K562 (cell line): ENCODE results near the gene CRYZL1. TPM values are rescaled to one million over a fixed set of nuclear protein-coding genes. Genes with fewer than 3 reads are reported as not detected.

Source experiments
- ATAC-seq: fragments of 200-7000 bp; cut with Tn5 transposase; 3 replicates; pipeline ENCODE4 v1.9.1; 2020; ENCODE audit warnings: moderate library complexity
- BruUV-seq: library from RNA; stranded (reverse); fragments of 400-500 nt; replicated peaks from 2 replicates; lab custom pipeline; 2021; lab: Mats Ljungman, UMichigan
- CTCF ChIA-PET: fragments of 300-600 bp; formaldehyde crosslinking; extraction: SDS; loops from one replicate; lab custom pipeline; 2021; ENCODE audit warnings: low intra/inter-chr PET ratio; lab: Yijun Ruan, JAX
- POLR2A ChIA-PET: fragments of 300-600, 350-650 bp; sonication (Branson Sonifier 250); formaldehyde crosslinking; extraction: SDS; loops from one replicate; lab custom pipeline; 2021; ENCODE audit warnings: antibody characterized with exemption, inconsistent platforms; lab: Yijun Ruan, JAX
- DNase-seq, 4 experiments: peaks; one replicate each; pipeline versions ENCODE4 v3.0.0 to v3.0.0-alpha.2; 2011 to 2018; ENCODE audit warnings: low spot score in 3 of 4, mixed read lengths in 3 of 4; ENCODE audit errors: extremely low read depth in 1 of 4
- FAIRE-seq: peaks from 2 replicates; lab custom pipeline; 2011; peaks lifted over from hg19 to GRCh38; lab: Jason Lieb, UNC
- H2AFZ ChIP-seq: 2 replicates; pipeline ENCODE4 v1.6.0; 2011; ENCODE audit warnings: low read depth, low read length, control low read depth, inconsistent platforms
- H3K27ac ChIP-seq: fragments of 200-600 bp; 3 replicates; pipeline ENCODE4 v1.8.0; 2011; ENCODE audit warnings: low read depth, mild to moderate bottlenecking, control low read depth, inconsistent platforms, low read length, moderate library complexity, mixed read lengths; ENCODE audit errors: extremely low read depth
- H3K27me3 ChIP-seq, 2 experiments: fragments of 300-600 bp in 1 of 2; 2 replicates in 1 of 2; 3 replicates in 1 of 2; pipeline versions ENCODE4 v1.6.0 to v1.8.0; 2011; ENCODE audit warnings: inconsistent platforms in 2 of 2, low read length in 2 of 2, mild to moderate bottlenecking in 1 of 2, mixed read lengths in 1 of 2, moderate library complexity in 1 of 2; ENCODE audit not compliant: control insufficient read depth in 2 of 2, insufficient read depth in 2 of 2
- H3K36me3 ChIP-seq: fragments of 300-600 bp; 3 replicates; pipeline ENCODE4 v1.8.0; 2011; ENCODE audit warnings: mild to moderate bottlenecking, low read length, inconsistent platforms; ENCODE audit not compliant: control insufficient read depth, insufficient read depth
- H3K4me1 ChIP-seq, 2 experiments: fragments of 200-600 bp in 1 of 2; replicated peaks in 1 of 2; 2 replicates in 1 of 2; 3 replicates in 1 of 2; pipeline versions ENCODE4 v1.5.1 to v1.8.0; 2011; ENCODE audit warnings: inconsistent platforms in 2 of 2, low read length in 2 of 2, mild to moderate bottlenecking in 1 of 2, mixed read lengths in 1 of 2, moderate library complexity in 1 of 2; ENCODE audit not compliant: control insufficient read depth in 2 of 2, insufficient read depth in 2 of 2
- H3K4me2 ChIP-seq: 2 replicates; pipeline ENCODE4 v1.6.1; 2011; ENCODE audit warnings: low read length, control low read depth, inconsistent platforms, mixed read lengths; ENCODE audit not compliant: insufficient read depth
- H3K4me3 ChIP-seq: fragments of 200-600 bp; sonication (generic), shearing (Covaris generic); 2 replicates; pipeline ENCODE4 v1.5.1; 2016; ENCODE audit warnings: control low read depth, inconsistent platforms
- H3K79me2 ChIP-seq: fragments of 200-600 bp; 3 replicates; pipeline ENCODE4 v1.8.0; 2011; ENCODE audit warnings: low read length, inconsistent platforms; ENCODE audit not compliant: control insufficient read depth, insufficient read depth
- H3K9ac ChIP-seq, 2 experiments: 2 replicates each; pipeline versions ENCODE4 v1.6.0 to v1.6.1; 2011; ENCODE audit warnings: low read depth in 2 of 2, low read length in 2 of 2, control low read depth in 1 of 2, inconsistent platforms in 1 of 2, mild to moderate bottlenecking in 1 of 2, mixed read lengths in 1 of 2; ENCODE audit not compliant: insufficient read depth in 1 of 2
- H3K9me1 ChIP-seq: one replicate; pipeline ENCODE4 v1.6.0; 2011; ENCODE audit warnings: inconsistent platforms, mild to moderate bottlenecking, low read length, moderate library complexity; ENCODE audit not compliant: control insufficient read depth, insufficient read depth
- H3K9me3 ChIP-seq: replicated peaks from 2 replicates; pipeline ENCODE4 v1.5.1; 2011; ENCODE audit warnings: low read depth, low read length, inconsistent platforms; ENCODE audit not compliant: control insufficient read depth, insufficient read depth
- H4K20me1 ChIP-seq: replicated peaks from 2 replicates; pipeline ENCODE4 v1.6.1; 2011; ENCODE audit warnings: low read length, inconsistent platforms, mixed read lengths; ENCODE audit not compliant: control insufficient read depth, insufficient read depth
- BCOR ChIP-seq: fragments of 450-650 bp; IDR thresholded peaks from 2 replicates; pipeline ENCODE4 v1.6.1; 2016
- BRD9 ChIP-seq: fragments of 450-650 bp; IDR thresholded peaks from 2 replicates; pipeline ENCODE4 v1.6.1; 2018; ENCODE audit warnings: low read depth; ENCODE audit not compliant: partially characterized antibody
- CBX5 ChIP-seq: IDR thresholded peaks from 2 replicates; pipeline ENCODE4 v1.6.1; 2014; ENCODE audit warnings: low read depth, borderline replicate concordance
- CHD4 ChIP-seq: fragments of 200-600 bp; sonication (generic); IDR thresholded peaks from 3 replicates; pipeline ENCODE4 v1.6.1; 2012; ENCODE audit warnings: low read depth, mild to moderate bottlenecking, mixed read lengths, low read length, inconsistent platforms; ENCODE audit not compliant: insufficient read depth, insufficient replicate concordance, poor library complexity, severe bottlenecking
- FOXA1 ChIP-seq: fragments of 450-650 bp; IDR thresholded peaks from 2 replicates; pipeline ENCODE4 v1.6.1; 2016; ENCODE audit warnings: mild to moderate bottlenecking, borderline replicate concordance
- HEY1 ChIP-seq: fragments of 250-450 bp; sonication (Bioruptor Pico); IDR thresholded peaks from 2 replicates; pipeline ENCODE4 v1.5.0; 2020; ENCODE audit warnings: mild to moderate bottlenecking, moderate library complexity, borderline replicate concordance
- POLR2AphosphoS2 ChIP-seq: IDR thresholded peaks from 2 replicates; pipeline ENCODE4 v1.6.1; 2012; ENCODE audit warnings: low read length, improper control_type of control experiment
- POLR2G ChIP-seq: fragments of 200-400 bp; formaldehyde crosslinking; IDR thresholded peaks from 2 replicates; pipeline ENCODE4 v1.6.1; 2017; ENCODE audit warnings: low read depth, mild to moderate bottlenecking, antibody characterized with exemption, low read length, moderate library complexity
- POU5F1 ChIP-seq: fragments of 150-350 bp; IDR thresholded peaks from 2 replicates; pipeline ENCODE4 v1.6.1; 2014; ENCODE audit warnings: borderline replicate concordance, low read length, low read depth, mild to moderate bottlenecking; ENCODE audit not compliant: partially characterized antibody
- PRPF4 ChIP-seq: fragments of 200-400 bp; formaldehyde crosslinking; IDR thresholded peaks from one replicate; pipeline ENCODE4 v1.6.1; 2017; ENCODE audit warnings: low read length, low read depth, mild to moderate bottlenecking; ENCODE audit not compliant: insufficient read depth, poor library complexity, severe bottlenecking
- RBFOX2 ChIP-seq: fragments of 200-400 bp; formaldehyde crosslinking; IDR thresholded peaks from 2 replicates; pipeline ENCODE4 v1.6.1; 2017; ENCODE audit warnings: low read depth, mild to moderate bottlenecking, low read length, moderate library complexity
- RBM22 ChIP-seq: fragments of 200-400 bp; formaldehyde crosslinking; IDR thresholded peaks from 2 replicates; pipeline ENCODE4 v1.6.1; 2018; ENCODE audit warnings: low read length, low read depth; ENCODE audit not compliant: poor library complexity, severe bottlenecking
- VEZF1 ChIP-seq: fragments of 200-800 bp; sonication (Bioruptor generic); IDR thresholded peaks from 2 replicates; pipeline ENCODE4 v1.6.1; 2017; ENCODE audit warnings: missing genetic modification characterization, missing compliant biosample characterization
- ZBTB43 ChIP-seq: sonication (generic); formaldehyde crosslinking; IDR thresholded peaks from 2 replicates; pipeline ENCODE4 v1.8.0; 2023; ENCODE audit warnings: mild to moderate bottlenecking, missing genetic modification reagents
- WGBS: fragments of 100-300 bp; shearing (Covaris generic); methylation state at CpG from one replicate; pipeline ENCODE4 v1.1.6; 2016; ENCODE audit warnings: low coverage, mixed read lengths; ENCODE audit not compliant: insufficient coverage; ENCODE audit errors: missing lambda C conversion rate; 5-methylcytosine and 5-hydroxymethylcytosine counted together
- in situ Hi-C: fragments of 300-500 bp; cut with MboI; formaldehyde crosslinking; loops from 4 replicates; pipeline ENCODE4 v1.15.0; 2018; ENCODE audit warnings: inconsistent platforms, mixed read lengths
- intact Hi-C: fragments of 100-400 bp; cut with micrococcal nuclease; formaldehyde crosslinking; loops from 2 replicates; pipeline ENCODE4 v1.14.2; 2022
- polyA plus RNA-seq, 8 experiments: library from polyadenylated mRNA; depleted of rRNA in 4 of 8; stranded (reverse) in 5 of 8; unstranded in 3 of 8; fragments of >200 nt; fragmentation: Nextera tagmentation in 2 of 8; fragmentation: Illumina TruSeq in 1 of 8; extraction: Ambion mirVana in 2 of 8; extraction: Trizol in 1 of 8; gene quantifications; 2 replicates each; pipeline versions ENCODE4 v1.2.1 to v1.2.3, GENCODE V29; 2011 to 2014; ENCODE audit warnings: inconsistent platforms in 1 of 8, missing spikeins in 1 of 8
- total RNA-seq, 7 experiments: library from RNA; depleted of rRNA in 6 of 7; stranded (reverse); fragments of >200 nt in 6 of 7; fragmentation: Illumina TruSeq in 2 of 7; extraction: Trizol in 2 of 7; gene quantifications; 2 replicates each; pipeline versions ENCODE4 v1.2.1 to v1.2.3, GENCODE V29; 2011 to 2021; ENCODE audit warnings: low replicate concordance in 1 of 7
- TF ChIP-seq, protein P1 (sequence below): fragments of 250-450 bp; sonication (Bioruptor Pico); IDR thresholded peaks from 2 replicates; pipeline ENCODE4 v1.9.0; 2021; ENCODE audit warnings: mild to moderate bottlenecking, inconsistent platforms

Gene CRYZL1
- total and polyA plus RNA-seq, 9 of the 15 experiments (the other 6 are each of a cell fraction or from before 2014, with no cell fraction given) = 19.9 to 98.2 (median 39.2) TPM

- ChIA-PET POLR2A (interaction anchor here (1.1 to 10.6 kb wide), 7 partner anchors 7 to 319 kb away, joined by 3 to 130 read pairs (median 4); partner anchors contain the start of genes DNAJC28, GART, SON and TMEM50B), CTCF (no interaction called here)
- Histone ChIP-seq H3K4me2 (no peak overlapping the region), H3K27ac (no peak overlapping the region), H3K79me2 (peaks cover 99% of the 10 kb centered on the region), H3K27me3 (no peaks in the 10 kb centered on the region), H3K9me3 (peaks cover 31% of the 10 kb centered on the region), H3K9ac (no peak overlapping the region), H3K36me3 (peaks cover 98% of the 10 kb centered on the region), H3K9me1 (no peaks in the 10 kb centered on the region), H4K20me1 (0 out of 2 replicates have a peak, but pooled peaks cover 4% of the 10 kb centered on the region), H3K4me1 (peaks cover 0 to 9% of the 10 kb centered on the region in 2 experiments; a peak in 1 of 5 replicates), H3K4me3 (no peak overlapping the region), H2AFZ (no peak overlapping the region)
- intact Hi-C loops (no loop called here), in situ Hi-C loops (no loop called here)
- BruUV-seq = no TSS peak
- no peak for FAIRE-seq
- DNase-seq = no peak
- no peak for ATAC-seq
- WGBS = 96% methylated on average over 23 of the region's 23 CpGs
- TF ChIP-seq, protein P1, sequence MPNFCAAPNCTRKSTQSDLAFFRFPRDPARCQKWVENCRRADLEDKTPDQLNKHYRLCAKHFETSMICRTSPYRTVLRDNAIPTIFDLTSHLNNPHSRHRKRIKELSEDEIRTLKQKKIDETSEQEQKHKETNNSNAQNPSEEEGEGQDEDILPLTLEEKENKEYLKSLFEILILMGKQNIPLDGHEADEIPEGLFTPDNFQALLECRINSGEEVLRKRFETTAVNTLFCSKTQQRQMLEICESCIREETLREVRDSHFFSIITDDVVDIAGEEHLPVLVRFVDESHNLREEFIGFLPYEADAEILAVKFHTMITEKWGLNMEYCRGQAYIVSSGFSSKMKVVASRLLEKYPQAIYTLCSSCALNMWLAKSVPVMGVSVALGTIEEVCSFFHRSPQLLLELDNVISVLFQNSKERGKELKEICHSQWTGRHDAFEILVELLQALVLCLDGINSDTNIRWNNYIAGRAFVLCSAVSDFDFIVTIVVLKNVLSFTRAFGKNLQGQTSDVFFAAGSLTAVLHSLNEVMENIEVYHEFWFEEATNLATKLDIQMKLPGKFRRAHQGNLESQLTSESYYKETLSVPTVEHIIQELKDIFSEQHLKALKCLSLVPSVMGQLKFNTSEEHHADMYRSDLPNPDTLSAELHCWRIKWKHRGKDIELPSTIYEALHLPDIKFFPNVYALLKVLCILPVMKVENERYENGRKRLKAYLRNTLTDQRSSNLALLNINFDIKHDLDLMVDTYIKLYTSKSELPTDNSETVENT = no peak
- TF ChIP-seq RBM22 (peak; percentile 96), POLR2AphosphoS2 (0 out of 2 replicates have a peak, but pooled peaks have one; percentile 0), RBFOX2 (peak; percentile 78), BRD9 (no peak), BCOR (no peak), CBX5 (no peak), POLR2G (peak; percentile 79), CHD4 (no peak), ZBTB43 (CRISPR knock-in tag) (no peak), HEY1 (no peak), PRPF4 (no peak), VEZF1 (CRISPR knock-in tag) (no peak), POU5F1 (no peak), FOXA1 (no peak)
Measured at GRCh38 chr21:33550772-33551660, 90.5 kb downstream of the CRYZL1 start.
